ENCODE results near the gene PDHX.

PDHX gene

DNA sequence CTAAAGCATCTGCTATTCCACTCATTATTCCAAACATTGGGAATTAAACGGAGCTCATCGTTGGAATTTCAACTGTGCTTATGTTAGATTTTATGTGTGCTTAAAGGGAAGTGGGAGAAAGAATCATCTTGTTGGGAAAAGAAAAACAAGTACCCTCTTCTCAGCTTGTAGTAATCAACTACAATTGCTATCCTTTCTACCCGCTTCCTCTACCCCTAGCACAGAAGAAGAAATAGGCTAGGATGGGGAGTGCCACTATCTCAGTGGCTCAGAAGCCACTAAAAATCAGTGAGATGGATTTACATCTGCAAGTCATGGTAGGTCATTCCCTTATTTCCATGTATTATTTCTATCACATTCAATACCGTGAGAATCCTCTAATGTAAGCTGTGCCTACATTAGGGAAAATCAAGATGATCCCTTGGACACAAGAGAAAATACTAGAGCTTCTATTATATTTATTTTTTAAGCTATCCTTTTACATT lies 124.7 kb downstream of the PDHX start:
- no peak for DNase-seq (ENCODE audit: low read depth in 2 of 2)
- no peak overlapping the region for H3K4me3 ChIP-seq (replicated peaks in 1 of 2; ENCODE audit: low read depth in 2 of 2, low read length in 2 of 2)
- TF ChIP-seq, protein P1, sequence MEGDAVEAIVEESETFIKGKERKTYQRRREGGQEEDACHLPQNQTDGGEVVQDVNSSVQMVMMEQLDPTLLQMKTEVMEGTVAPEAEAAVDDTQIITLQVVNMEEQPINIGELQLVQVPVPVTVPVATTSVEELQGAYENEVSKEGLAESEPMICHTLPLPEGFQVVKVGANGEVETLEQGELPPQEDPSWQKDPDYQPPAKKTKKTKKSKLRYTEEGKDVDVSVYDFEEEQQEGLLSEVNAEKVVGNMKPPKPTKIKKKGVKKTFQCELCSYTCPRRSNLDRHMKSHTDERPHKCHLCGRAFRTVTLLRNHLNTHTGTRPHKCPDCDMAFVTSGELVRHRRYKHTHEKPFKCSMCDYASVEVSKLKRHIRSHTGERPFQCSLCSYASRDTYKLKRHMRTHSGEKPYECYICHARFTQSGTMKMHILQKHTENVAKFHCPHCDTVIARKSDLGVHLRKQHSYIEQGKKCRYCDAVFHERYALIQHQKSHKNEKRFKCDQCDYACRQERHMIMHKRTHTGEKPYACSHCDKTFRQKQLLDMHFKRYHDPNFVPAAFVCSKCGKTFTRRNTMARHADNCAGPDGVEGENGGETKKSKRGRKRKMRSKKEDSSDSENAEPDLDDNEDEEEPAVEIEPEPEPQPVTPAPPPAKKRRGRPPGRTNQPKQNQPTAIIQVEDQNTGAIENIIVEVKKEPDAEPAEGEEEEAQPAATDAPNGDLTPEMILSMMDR (IDR thresholded peaks at IDR 0.05; ENCODE audit: low read depth, low read length): no peak

DNA sequence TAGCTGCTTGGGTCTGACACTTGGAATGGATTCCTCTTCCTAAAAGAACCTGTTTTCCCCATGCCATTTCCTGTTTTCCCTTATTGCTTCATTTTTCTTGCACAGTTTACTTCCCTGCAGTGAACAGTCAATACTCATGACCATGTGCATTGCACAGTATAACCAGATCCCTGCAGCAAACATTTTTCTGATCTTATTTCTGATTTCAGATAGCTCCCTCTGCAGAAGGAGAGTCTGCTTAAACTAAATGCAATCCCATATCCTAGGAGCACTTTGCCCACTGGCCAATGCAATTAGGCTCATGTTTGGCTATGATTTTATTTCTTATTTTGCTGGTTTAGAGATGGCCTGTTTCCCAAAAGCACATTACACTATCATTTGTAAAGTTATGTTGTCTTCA lies 125.8 kb downstream of the PDHX start:
- no peak overlapping the region for H3K4me3 ChIP-seq (replicated peaks in 1 of 2; ENCODE audit: low read depth in 2 of 2, low read length in 2 of 2)
- TF ChIP-seq, protein P1 (IDR thresholded peaks at IDR 0.05; ENCODE audit: low read depth, low read length): no peak
- DNase-seq (ENCODE audit: low read depth in 2 of 2): no peak

DNA sequence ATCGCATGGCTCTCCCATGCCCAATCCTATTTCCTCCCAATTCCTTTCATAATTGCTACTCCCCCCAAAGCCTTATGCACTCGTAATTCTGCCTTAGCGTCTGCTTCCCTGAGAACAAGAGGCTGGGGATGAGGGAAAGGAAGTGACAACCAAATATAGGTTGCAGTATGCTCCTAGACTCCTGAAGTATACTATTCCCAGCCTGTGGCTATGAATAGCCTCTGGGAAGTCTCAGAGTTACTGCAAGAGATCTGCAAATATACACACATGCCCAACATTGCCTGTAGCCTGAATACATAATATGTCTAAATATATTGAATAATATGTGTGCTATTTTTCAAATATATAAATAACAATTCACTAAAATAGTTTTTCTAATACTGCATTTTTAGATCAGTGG lies 126.5 kb downstream of the PDHX start:
- TF ChIP-seq, protein P1 (IDR thresholded peaks at IDR 0.05; ENCODE audit: low read depth, low read length): no peak
- no peak for DNase-seq (ENCODE audit: low read depth in 2 of 2)
- H3K4me3 ChIP-seq (replicated peaks in 1 of 2; ENCODE audit: low read depth in 2 of 2, low read length in 2 of 2): no peak overlapping the region

DNA sequence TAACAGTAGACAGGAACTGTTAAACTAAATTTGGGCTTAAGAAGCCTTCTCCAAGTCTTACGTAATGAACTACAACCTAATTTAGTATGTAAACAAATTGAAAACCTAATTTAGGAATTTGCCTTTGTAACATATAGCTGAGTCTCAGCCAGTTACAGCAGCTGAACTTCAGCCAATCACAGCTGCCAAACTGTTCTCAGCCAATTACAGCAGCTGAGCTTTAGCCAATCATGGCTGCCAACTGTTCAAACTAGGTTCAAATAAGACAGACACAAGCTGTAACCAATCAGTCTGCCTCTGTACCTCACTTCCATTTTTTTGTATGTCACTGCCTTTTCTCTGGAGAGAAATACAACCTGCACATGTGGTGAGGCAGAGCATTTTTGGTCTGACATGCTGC lies 127.5 kb downstream of the PDHX start:
- TF ChIP-seq, protein P1 (IDR thresholded peaks at IDR 0.05; ENCODE audit: low read depth, low read length): no peak
- DNase-seq (ENCODE audit: low read depth in 2 of 2): peak in 1 of 2 donors; percentile 32
- H3K4me3 ChIP-seq (replicated peaks in 1 of 2; ENCODE audit: low read depth in 2 of 2, low read length in 2 of 2): no peak overlapping the region

DNA sequence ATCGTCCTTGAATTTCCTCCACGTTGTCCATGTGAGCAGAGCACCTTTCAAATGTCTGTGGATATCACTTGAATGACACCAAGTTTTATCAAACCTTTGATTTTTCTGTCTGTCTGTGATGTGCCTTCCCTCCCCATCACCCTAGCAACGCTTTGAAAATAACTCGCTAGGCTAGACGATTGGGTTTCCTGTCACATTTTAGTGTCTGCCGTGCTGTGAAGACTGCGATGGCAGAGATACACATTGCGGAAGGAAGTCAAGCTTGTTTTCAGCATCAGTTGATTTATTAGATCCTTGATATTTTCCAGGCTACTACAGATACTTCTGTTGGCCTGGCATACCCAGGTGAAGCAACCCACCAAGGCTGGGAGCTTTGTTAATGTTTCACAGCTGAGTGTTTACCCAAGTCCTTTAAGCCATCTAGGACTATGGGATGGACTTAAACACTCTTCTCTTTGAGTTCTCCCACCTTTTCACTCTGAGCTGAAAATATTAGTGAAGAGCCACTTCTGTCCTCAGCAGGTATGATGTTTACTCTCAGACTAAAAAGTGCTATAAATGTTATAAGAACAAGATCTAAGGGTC lies 128.9 kb downstream of the PDHX start:
- TF ChIP-seq, protein P1 (IDR thresholded peaks at IDR 0.05; ENCODE audit: low read depth, low read length): no peak
- no peak overlapping the region for H3K4me3 ChIP-seq (replicated peaks in 1 of 2; ENCODE audit: low read depth in 2 of 2, low read length in 2 of 2)
- no peak for DNase-seq (ENCODE audit: low read depth in 2 of 2)
